ENCODE measurements around the gene TNIK.

TNIK gene

DNA sequence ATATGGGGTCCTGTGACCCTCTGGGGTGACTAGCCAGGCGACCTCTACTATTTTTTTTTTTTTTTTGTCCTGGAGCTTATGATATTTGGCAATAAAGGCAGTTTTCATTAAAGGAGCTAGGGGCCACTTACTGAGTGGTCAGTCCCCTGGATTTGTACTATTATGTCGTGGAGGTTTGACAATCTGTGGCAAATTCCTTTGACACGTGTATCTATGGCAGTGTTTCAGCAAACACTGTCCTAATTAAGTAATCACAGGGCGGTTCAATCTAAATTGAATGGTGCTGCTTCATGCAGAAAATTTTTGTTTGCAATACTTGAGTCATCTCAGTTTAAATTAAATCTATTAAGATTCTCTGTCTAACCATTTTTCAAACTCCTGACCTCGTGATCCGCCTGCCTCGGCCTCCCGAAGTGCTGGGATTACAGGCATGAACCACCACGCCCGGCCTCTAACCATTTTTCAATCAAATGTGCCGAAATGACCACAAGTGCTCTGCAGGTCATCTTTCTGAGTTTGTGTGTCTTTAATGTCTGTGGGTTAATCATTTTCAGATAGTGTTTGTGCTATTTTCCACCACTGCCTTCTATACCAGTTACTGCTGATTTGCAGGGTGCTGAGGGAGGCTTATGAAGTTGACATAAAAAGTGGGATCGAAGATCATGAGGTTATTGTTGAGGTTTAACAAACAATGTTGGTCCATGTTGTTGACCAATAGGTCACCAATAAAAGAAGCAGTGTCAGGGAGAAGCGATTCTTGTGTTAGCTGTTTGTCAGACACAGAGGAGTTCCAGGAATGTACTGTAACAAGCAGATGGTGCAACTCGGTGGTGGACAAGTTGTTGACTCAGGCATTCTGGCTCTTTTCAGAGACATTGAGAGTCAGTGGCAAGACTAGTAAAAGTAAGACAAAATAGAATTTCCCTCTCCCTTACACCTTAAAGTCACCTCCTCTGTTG is 415.1 kb downstream of the TNIK start:
- no peak for DNase-seq (ENCODE audit: low read depth in 2 of 2)

GRCh38 chr3:171044384-171044783 is 415.8 kb downstream of the TNIK start:
- DNase-seq (ENCODE audit: low read depth in 2 of 2), result no peak

DNA sequence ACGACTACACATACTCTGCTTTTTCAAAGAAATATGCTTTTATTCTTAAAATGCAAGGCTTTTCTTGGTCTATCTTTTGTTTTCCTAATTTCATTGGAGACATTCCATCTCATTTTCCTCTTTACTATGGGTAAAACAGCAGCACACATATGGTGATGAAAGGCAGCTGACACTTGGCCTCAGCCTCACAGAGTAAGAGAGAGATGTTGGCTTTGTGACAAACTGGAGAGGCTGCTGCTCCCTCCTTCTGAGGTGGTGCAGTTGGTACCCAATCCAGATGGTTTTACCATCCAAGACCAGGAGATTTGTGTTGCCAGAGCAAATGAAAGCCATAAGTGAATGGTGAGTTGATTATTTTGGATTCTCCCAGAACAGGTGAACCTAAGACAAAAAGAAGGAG is 420.5 kb downstream of the TNIK start:
- DNase-seq (ENCODE audit: low read depth in 2 of 2), result no peak

DNA sequence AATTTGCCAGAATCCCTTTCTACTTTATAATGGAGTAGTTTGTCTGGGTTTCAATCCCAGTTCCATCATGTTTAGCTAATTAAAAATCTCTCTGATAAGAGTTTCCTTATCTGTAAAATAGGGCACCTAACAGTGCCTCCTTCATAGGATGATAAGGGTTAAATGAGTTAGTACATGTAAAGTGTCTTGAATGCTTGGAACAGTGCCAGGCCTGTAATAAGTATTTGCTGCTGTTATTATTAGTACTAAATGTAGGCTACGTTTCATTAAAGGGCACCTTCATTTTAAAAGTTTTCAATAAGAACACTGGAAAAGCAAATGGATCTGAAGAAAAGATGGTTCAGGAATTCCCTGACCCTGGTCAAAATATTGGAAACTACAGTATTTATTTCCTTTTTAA is 421.9 kb downstream of the TNIK start:
- no peak for DNase-seq (ENCODE audit: low read depth in 2 of 2)

DNA sequence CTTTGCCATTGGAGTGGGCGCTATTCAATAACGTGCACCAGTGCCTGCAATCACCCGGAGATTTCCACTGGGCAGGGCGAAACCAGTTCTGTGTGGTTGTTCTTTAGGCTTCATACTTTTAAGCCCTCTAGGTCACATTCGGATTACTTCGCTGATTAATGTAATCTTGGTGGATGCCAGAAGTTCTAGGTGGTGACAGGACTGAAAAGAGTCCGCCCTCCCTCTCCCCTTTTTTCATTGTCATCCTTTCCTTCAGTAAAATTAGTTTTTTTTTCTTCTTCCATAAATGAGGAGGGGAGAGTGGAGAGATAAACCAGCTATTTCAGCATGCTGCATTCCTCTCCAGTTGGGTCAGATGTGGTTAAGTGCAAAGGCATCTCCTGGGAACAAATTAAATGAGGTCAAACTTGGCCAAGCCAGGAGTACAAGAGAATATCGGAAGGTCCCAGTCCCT is 431.4 kb downstream of the TNIK start:
- no peak for DNase-seq (ENCODE audit: low read depth in 2 of 2)

DNA sequence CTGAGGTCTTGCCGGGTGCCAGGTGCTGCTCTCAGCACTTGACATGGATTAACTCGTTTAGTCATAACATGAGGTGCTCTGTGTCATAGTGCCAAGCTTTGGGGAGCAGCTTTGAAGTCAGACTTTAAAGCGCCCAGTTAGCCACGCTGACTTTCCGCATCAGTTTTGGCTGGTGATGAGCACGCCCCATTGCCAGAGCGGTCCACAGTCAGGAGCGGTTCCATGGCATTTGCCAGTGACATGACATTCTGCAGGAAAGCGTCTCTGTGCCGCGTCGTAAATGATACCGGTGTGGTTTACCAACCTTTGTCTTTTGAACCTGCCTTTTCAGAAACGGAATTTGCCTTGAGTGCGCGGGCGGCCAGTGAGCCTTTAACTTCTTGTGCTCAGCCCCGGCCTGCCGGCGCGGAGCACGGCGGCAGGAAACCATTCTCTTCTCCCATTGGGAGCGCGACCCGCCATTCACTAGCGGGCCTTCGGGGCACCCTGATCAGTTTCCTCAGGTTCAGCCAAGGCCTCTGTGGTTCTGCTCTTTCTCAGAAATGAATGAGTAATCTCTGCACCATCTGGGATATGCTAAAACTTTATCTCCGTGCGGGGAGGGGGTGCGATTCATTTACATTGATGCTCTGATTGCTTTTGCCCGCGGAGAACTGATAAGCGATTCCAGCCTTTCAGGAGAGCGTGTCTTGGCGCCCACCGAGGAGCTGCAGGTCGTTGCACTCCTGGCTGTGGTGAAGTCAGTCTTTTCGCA is 432.0 kb downstream of the TNIK start:
- no peak for DNase-seq (ENCODE audit: low read depth in 2 of 2)

- no peak for DNase-seq (ENCODE audit: low read depth in 2 of 2)
Observed at GRCh38 chr3:171026597-171027293, 433.5 kb downstream of the TNIK start, which contains the start of gene SLC2A2. SLC2A2 (minus strand) TSS chr3:171026720; CDS start chr3:171026670, 50 bp downstream.

GRCh38 chr3:171023566-171023965 is 436.6 kb downstream of the TNIK start:
- no peak for DNase-seq (ENCODE audit: low read depth in 2 of 2)

- no peak for DNase-seq (ENCODE audit: low read depth in 2 of 2)
Observed at GRCh38 chr3:171021377-171021776, 438.8 kb downstream of the TNIK start.

- no peak for DNase-seq (ENCODE audit: low read depth in 2 of 2)
Observed at GRCh38 chr3:171018156-171018935, 441.9 kb downstream of the TNIK start.

- DNase-seq (ENCODE audit: low read depth in 2 of 2), result no peak
Observed at GRCh38 chr3:171013822-171014748, 446.1 kb downstream of the TNIK start.

DNA sequence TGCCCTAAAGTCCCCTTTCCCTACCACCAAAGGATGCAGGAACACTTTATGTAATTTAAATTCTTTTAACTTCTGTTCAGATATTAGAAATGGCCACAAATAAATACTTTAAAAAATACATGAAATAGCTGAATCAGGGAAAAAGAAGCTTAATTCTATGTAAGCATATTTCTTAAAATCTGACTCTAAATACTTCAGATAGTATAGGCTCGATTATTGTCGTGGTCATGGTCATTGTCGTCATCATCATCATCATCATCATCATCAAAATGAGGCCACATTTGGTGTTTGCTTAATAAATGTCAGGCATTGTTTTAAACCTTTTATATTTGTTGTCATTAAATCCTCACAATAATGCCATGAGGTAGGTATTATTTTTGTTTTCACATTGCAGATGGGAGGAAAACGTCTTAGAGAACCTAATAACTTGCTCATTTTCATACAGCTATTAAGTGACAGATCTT is 448.3 kb downstream of the TNIK start:
- DNase-seq (ENCODE audit: low read depth in 2 of 2), result no peak

All from stimulated activated CD4-positive, alpha-beta T cell treated with anti-CD3 and anti-CD28 coated beads, Interleukin-1b, Interleukin-23, amount 100 ng/mL, for 1 hour (primary cell).